22Rv1 (cell line): ENCODE data around the gene DOCK11.

Experiments used
- CTCF ChIP-seq: fragments of 450-650 bp; IDR thresholded peaks from 2 replicates; pipeline ENCODE4 v1.5.1; 2017; ENCODE audit warnings: mild to moderate bottlenecking
- ZFX ChIP-seq: fragments of 450-650 bp; IDR thresholded peaks from 2 replicates; pipeline ENCODE4 v1.6.1; 2017; ENCODE audit warnings: antibody characterized with exemption, borderline replicate concordance

- TF ChIP-seq CTCF: no peak
- no peak for TF ChIP-seq ZFX
Observed at GRCh38 chrX:118508635-118509034, 13.0 kb downstream of the DOCK11 start.
